Measurements from ENCODE around the gene TM7SF2.

Gene TM7SF2

GRCh38 chr11:65157336-65157735 lies 45.7 kb downstream of the TM7SF2 start:
- no peak for DNase-seq (ENCODE audit: low spot score)

GRCh38 chr11:65159012-65159411 lies 47.3 kb downstream of the TM7SF2 start:
- no peak for DNase-seq (ENCODE audit: low spot score)

GRCh38 chr11:65160643-65161042 lies 49.0 kb downstream of the TM7SF2 start:
- no peak for DNase-seq (ENCODE audit: low spot score)

GRCh38 chr11:65163684-65164083 lies 52.0 kb downstream of the TM7SF2 start:
- DNase-seq (ENCODE audit: low spot score) = no peak

Measured in cerebellar cortex (tissue), 1 donor.